Subcutaneous abdominal adipose tissue (tissue), 5 donors: ENCODE results near the gene NUTF2.

Experiments used
- H3K27ac ChIP-seq: one replicate; pipeline ENCODE4 v1.7.0; 2013; ENCODE audit warnings: low read depth, mild to moderate bottlenecking, inconsistent platforms, low read length, moderate library complexity
- H3K27me3 ChIP-seq, 5 donors: one replicate each; pipeline ENCODE4 v1.7.0; 2013; ENCODE audit warnings: low read length in 5 of 5, inconsistent platforms in 1 of 5; ENCODE audit not compliant: control insufficient read depth in 5 of 5, insufficient read depth in 4 of 5
- H3K36me3 ChIP-seq, 5 donors: one replicate each; pipeline ENCODE4 v1.7.0; 2013; ENCODE audit warnings: low read length in 5 of 5; ENCODE audit not compliant: control insufficient read depth in 5 of 5, insufficient read depth in 5 of 5
- H3K4me1 ChIP-seq, 5 donors: one replicate each; pipeline ENCODE4 v1.7.0; 2013; ENCODE audit warnings: low read length in 5 of 5, mild to moderate bottlenecking in 3 of 5, moderate library complexity in 1 of 5; ENCODE audit not compliant: control insufficient read depth in 5 of 5, insufficient read depth in 5 of 5
- H3K4me3 ChIP-seq, 5 donors: one replicate each; pipeline ENCODE4 v1.7.0; 2013; ENCODE audit warnings: low read length in 5 of 5, low read depth in 1 of 5
- H3K9ac ChIP-seq, 5 donors: one replicate each; pipeline ENCODE4 v1.7.0; 2013; ENCODE audit warnings: low read length in 5 of 5, mild to moderate bottlenecking in 4 of 5, moderate library complexity in 3 of 5
- H3K9me3 ChIP-seq, 5 donors: one replicate each; pipeline ENCODE4 v1.7.0; 2013; ENCODE audit warnings: low read length in 5 of 5; ENCODE audit not compliant: control insufficient read depth in 5 of 5
- donor health status: healthy.
- donor health status: healthy.
- donor health status: healthy.
- donor health status: healthy.
- donor health status: healthy.

Gene NUTF2

GRCh38 chr16:67846320-67847063 is at the start of gene NUTF2:
Gene NUTF2 (plus strand): TSS chr16:67846933. CDS start chr16:67865131, 18,198 bp downstream.
- Histone ChIP-seq H3K4me1 (peaks cover 22 to 60% (median 56%) of the 10 kb centered on the region in 5 donors), H3K27me3 (no peaks in the 10 kb centered on the region), H3K36me3 (peaks cover 0 to 2% (median 0%) of the 10 kb centered on the region in 5 donors), H3K9me3 (no peaks in the 10 kb centered on the region), H3K27ac (peak within 1 kb of the TSS; percentile 93), H3K9ac (peak within 1 kb of the TSS; percentile 39 to 97 (median 92)), H3K4me3 (peak within 1 kb of the TSS; percentile 68 to 94 (median 82))

GRCh38 chr16:67800338-67800926 is 46.3 kb upstream of the NUTF2 start:
- no peak overlapping the region for H3K27ac ChIP-seq
- H3K9ac ChIP-seq, result peak overlapping the region in 2 of 5 donors; percentile 2 to 20
- no peaks in the 10 kb centered on the region for H3K27me3 ChIP-seq
- H3K36me3 ChIP-seq, result peaks cover 5 to 45% (median 17%) of the 10 kb centered on the region in 5 donors
- no peaks in the 10 kb centered on the region for H3K9me3 ChIP-seq
- H3K4me3 ChIP-seq, result no peak overlapping the region
- peaks cover 5 to 17% (median 16%) of the 10 kb centered on the region in 5 donors for H3K4me1 ChIP-seq

- Histone ChIP-seq H3K9ac (no peak overlapping the region), H3K36me3 (peaks cover 5 to 44% (median 17%) of the 10 kb centered on the region in 5 donors), H3K27me3 (no peaks in the 10 kb centered on the region), H3K4me1 (peaks cover 8 to 24% (median 24%) of the 10 kb centered on the region in 5 donors), H3K27ac (no peak overlapping the region), H3K4me3 (no peak overlapping the region), H3K9me3 (no peaks in the 10 kb centered on the region)
Observed at GRCh38 chr16:67801241-67801640, 45.5 kb upstream of the NUTF2 start.

- Histone ChIP-seq H3K27ac (no peak overlapping the region), H3K36me3 (peaks cover 5 to 38% (median 17%) of the 10 kb centered on the region in 5 donors), H3K4me3 (no peak overlapping the region), H3K27me3 (no peaks in the 10 kb centered on the region), H3K4me1 (peaks cover 8 to 26% (median 24%) of the 10 kb centered on the region in 5 donors), H3K9ac (peak overlapping the region in 1 of 5 donors; percentile 20), H3K9me3 (no peaks in the 10 kb centered on the region)
Observed at GRCh38 chr16:67801883-67802282, 44.9 kb upstream of the NUTF2 start.

GRCh38 chr16:67803894-67804293 is 42.8 kb upstream of the NUTF2 start:
- no peak overlapping the region for H3K4me3 ChIP-seq
- H3K9me3 ChIP-seq, result no peaks in the 10 kb centered on the region
- peaks cover 12 to 32% (median 29%) of the 10 kb centered on the region in 5 donors for H3K4me1 ChIP-seq
- no peak overlapping the region for H3K27ac ChIP-seq
- no peak overlapping the region for H3K9ac ChIP-seq
- peaks cover 3 to 34% (median 9%) of the 10 kb centered on the region in 5 donors for H3K36me3 ChIP-seq
- no peaks in the 10 kb centered on the region for H3K27me3 ChIP-seq

GRCh38 chr16:67804853-67805542 is 41.7 kb upstream of the NUTF2 start:
- Histone ChIP-seq H3K4me3 (peak overlapping the region; percentile 88 to 98 (median 96)), H3K4me1 (peaks cover 12 to 32% (median 29%) of the 10 kb centered on the region in 5 donors), H3K36me3 (peaks cover 3 to 29% (median 9%) of the 10 kb centered on the region in 5 donors), H3K9me3 (no peaks in the 10 kb centered on the region), H3K27ac (no peak overlapping the region), H3K27me3 (no peaks in the 10 kb centered on the region), H3K9ac (peak overlapping the region in 2 of 5 donors; percentile 95 to 98)

GRCh38 chr16:67805718-67806427 is 40.9 kb upstream of the NUTF2 start:
- no peaks in the 10 kb centered on the region for H3K27me3 ChIP-seq
- H3K9ac ChIP-seq, result peak overlapping the region; percentile 84 to 98 (median 95)
- peak overlapping the region; percentile 74 for H3K27ac ChIP-seq
- peak overlapping the region; percentile 88 to 98 (median 96) for H3K4me3 ChIP-seq
- no peaks in the 10 kb centered on the region for H3K9me3 ChIP-seq
- peaks cover 12 to 25% (median 21%) of the 10 kb centered on the region in 5 donors for H3K4me1 ChIP-seq
- peaks cover 3 to 22% (median 9%) of the 10 kb centered on the region in 5 donors for H3K36me3 ChIP-seq

- H3K27me3 ChIP-seq, result no peaks in the 10 kb centered on the region
- peak within 1 kb of the TSS; percentile 74 for H3K27ac ChIP-seq
- peaks cover 12 to 22% (median 21%) of the 10 kb centered on the region in 5 donors for H3K4me1 ChIP-seq
- H3K36me3 ChIP-seq, result peaks cover 3 to 16% (median 6%) of the 10 kb centered on the region in 5 donors
- peak within 1 kb of the TSS; percentile 84 to 98 (median 95) for H3K9ac ChIP-seq
- no peaks in the 10 kb centered on the region for H3K9me3 ChIP-seq
- peak within 1 kb of the TSS; percentile 88 to 98 (median 96) for H3K4me3 ChIP-seq
Observed at GRCh38 chr16:67806428-67807147, 40.1 kb upstream of the NUTF2 start, which contains the start of the genes RANBP10 and TSNAXIP1. Gene RANBP10 (minus strand): TSS chr16:67806560. CDS start chr16:67806536, 24 bp downstream. Gene TSNAXIP1 (plus strand): TSS chr16:67806889. CDS start chr16:67807150, 261 bp downstream.
